DMS153 (cell line): ENCODE data around the gene RAP1GDS1.

ENCODE experiments used
- DNase-seq: peaks from one replicate; lab custom pipeline; 2025; lab: John Stamatoyannopoulos, UW

RAP1GDS1 gene

DNA sequence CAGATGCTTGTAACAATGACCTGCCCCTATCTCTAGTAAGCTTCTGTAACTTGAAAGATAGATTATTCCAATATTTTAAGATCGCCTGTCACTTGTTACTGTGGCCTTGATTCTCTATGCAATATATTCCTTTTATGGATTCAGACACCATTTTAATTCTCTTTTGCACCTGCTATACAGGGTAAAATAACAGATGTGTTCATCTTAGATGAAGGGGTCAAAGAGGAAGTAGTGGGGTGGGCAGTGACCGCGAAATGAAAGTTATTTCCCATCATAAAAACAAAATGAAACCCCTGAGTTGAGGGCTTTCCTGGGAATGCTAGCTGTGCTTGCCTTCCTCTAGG, 221.3 kb downstream of the RAP1GDS1 start:
- DNase-seq: no peak

DNA sequence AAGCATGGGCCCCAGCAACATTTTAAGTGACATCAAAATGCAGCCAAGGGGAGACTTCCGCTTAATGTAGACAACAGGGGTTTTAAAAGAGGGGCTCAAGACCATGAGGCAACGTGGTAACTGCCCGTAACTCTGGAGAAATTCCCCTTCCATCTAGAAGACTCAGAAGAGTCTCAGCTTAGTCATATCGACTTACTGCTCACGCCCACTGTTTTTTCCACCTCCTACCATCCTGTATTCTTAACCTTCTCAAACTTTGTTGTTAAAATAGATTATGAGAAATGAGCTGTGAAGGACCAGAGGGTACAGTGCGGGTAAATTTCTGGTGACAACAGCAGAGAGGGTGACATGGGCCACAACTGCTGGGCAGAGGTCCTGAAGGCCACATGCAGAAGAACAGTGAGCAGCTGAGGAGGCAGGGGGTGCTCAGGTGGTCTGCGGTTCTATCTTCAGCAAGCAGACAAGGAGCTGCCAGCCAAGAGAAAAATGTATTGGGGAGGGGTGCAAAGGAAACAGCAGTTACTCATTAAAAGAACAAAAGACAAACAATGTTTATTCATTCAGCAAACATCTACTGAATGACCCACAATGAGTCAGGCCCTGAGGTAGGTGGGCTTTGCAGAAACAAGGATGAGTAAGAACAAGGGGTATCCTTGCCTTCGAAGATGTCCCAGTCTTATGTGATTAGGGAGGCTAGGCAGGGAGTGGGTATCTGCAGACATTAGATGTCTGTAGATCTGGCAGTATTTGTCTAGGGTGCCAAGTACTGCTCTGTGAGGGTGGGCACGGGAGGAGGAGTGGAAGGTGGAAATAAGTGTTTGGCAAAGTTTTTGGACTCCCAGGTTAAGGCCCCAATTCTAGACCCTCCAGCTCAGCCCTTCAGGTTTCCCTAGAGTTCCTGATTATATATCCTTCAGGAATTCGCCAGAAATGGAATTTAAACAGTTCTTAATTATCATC, 221.9 kb downstream of the RAP1GDS1 start:
- DNase-seq: no peak

DNA sequence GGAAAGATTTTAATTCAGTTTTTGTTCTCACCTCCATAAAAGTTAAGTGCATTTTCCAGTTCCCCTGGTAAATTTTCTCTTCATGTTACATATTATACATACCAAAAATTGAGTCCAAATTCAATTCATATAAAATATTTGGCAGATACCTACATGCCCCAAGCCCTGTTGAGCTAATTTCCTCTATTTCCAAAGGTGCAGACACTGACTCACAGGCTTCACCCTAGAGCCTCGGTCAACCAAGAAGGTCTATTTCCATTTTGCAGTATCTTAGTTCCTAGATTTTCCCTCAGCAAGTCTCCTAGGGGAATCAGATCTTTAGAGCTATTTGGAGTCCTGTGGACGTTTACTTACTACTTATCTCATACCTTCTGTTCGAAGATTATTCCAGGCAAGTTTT, 222.8 kb downstream of the RAP1GDS1 start:
- DNase-seq: no peak

DNA sequence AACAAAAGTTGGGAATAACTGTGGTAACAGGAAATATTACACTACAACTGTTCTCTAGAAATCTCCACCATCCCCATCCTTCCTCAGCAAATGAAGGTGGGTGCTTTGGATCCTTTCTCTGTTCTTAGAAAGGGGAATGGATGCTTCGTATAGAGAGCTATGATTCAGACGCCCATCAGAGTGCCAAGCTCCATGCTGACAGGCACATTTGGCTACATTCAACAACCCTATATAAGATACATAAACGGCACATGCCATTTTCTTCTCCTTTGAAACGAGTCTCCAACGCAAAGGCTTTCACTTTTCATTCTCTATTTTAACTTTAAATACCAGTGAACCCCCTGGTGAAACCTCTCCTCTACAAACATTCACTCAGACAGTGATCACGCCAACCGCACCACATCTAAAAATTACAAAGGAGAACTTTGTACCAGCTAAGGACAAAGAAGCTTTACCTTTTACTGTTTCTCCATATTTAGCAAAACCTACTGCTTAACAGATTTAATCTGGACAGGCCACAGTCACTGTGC, 224.7 kb downstream of the RAP1GDS1 start:
- DNase-seq: no peak

DNA sequence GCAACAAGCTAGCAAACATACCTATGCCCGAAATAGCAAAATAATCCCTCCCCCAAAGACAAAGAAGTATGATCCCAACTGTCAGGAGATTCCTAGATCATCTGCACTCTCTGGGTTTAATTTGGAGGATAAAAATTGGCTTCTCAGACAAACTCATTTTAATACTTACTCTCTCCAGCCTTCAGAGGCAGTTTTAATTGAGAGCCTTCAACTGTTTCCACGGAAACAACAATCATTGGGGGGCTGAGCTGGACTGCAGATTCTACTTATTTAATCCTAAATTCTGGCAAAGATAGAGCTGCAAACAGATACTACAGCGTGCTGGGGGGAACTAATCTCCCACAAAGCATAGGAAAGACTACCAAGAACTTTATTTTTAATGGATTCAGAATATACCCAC, 229.1 kb downstream of the RAP1GDS1 start:
- DNase-seq: no peak

DNA sequence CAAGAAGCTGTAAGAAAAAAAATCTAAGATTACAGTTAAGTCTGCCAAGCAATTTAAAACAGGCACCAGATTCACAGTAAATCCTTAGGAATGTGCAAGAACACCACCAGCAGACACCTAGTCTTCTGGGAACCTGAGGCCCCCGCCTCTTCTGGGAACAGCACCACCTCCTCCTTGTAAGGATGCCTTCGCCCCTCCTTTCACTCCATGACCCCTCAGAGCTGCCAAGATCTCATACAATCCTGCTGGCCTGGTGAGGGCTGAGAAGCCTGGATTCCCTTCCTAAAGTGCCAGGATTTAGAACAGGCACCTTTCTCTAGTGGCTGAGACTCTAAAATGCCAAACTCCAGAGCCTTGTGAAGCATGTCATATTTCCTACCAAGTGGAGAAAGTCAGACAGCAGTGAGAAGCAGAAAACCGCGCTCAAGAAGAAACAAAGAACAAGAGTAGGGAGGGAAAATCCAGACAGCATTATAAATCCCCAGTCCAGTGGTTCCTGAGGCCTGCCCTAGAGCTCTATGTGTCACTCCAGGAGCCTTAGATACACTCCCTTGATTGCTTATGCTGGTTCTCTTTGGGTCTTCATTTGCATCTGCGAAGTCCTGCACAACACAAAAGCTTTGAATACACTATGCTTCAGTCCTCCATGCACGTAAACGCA, 230.8 kb downstream of the RAP1GDS1 start:
- no peak for DNase-seq

- DNase-seq: no peak
These were observed 232.1 kb downstream of the RAP1GDS1 start for GRCh38 chr4:98493296-98493695.
